CD4-positive, alpha-beta T cell (primary cell): ENCODE data around the gene DMAC2. TPM values are rescaled to one million over a fixed set of nuclear protein-coding genes. Genes with fewer than 3 reads are reported as not detected.

Experiments used
- ATAC-seq: fragments of 200-7000 bp; cut with Tn5 transposase; one replicate; pipeline ENCODE4 v1.10.0; 2022; ENCODE audit warnings: mild to moderate bottlenecking; ENCODE audit not compliant: poor library complexity
- CTCF ChIA-PET: fragments of 350-600 bp; sonication (Branson Sonifier 250); formaldehyde crosslinking; loops from one replicate; lab custom pipeline; 2021; ENCODE audit warnings: antibody characterized with exemption, inconsistent platforms; lab: Charles Lee
- POLR2A ChIA-PET: fragments of 350-600 bp; sonication (Branson Sonifier 250); formaldehyde crosslinking; loops from one replicate; lab custom pipeline; 2021; ENCODE audit warnings: antibody characterized with exemption, inconsistent platforms; lab: Charles Lee
- DNase-seq, 14 experiments: peaks; one replicate each; pipeline ENCODE4 v3.0.0-alpha.2; 2013 to 2020; ENCODE audit warnings: mixed read lengths in 2 of 14
- H3K27ac ChIP-seq, 2 donors: one replicate each; pipeline versions ENCODE4 v1.5.1 to v1.7.0; 2013; ENCODE audit warnings: low read length in 2 of 2, low read depth in 1 of 2, mild to moderate bottlenecking in 1 of 2
- H3K27me3 ChIP-seq, 2 experiments: 1 replicate in 1 of 2; 2 replicates in 1 of 2; pipeline versions ENCODE4 v1.6.1 to v1.7.0; 2013; ENCODE audit warnings: low read length in 2 of 2, control low read depth in 1 of 2, mild to moderate bottlenecking in 1 of 2, moderate library complexity in 1 of 2; ENCODE audit not compliant: insufficient read depth in 2 of 2, control insufficient read depth in 1 of 2
- H3K36me3 ChIP-seq: one replicate; pipeline ENCODE4 v1.6.1; 2013; ENCODE audit warnings: low read length, control low read depth; ENCODE audit not compliant: insufficient read depth
- H3K4me1 ChIP-seq: one replicate; pipeline ENCODE4 v1.6.1; 2013; ENCODE audit warnings: low read length, control low read depth; ENCODE audit not compliant: insufficient read depth
- H3K4me3 ChIP-seq: one replicate; pipeline ENCODE4 v1.5.1; 2013; ENCODE audit warnings: mild to moderate bottlenecking, low read length, moderate library complexity
- H3K9me3 ChIP-seq, 2 experiments: 1 replicate in 1 of 2; 2 replicates in 1 of 2; pipeline versions ENCODE4 v1.6.1 to v1.7.0; 2013; ENCODE audit warnings: low read length in 2 of 2, mild to moderate bottlenecking in 2 of 2, control low read depth in 1 of 2, moderate library complexity in 1 of 2; ENCODE audit not compliant: control insufficient read depth in 1 of 2, insufficient read depth in 1 of 2
- H3K27ac Mint-ChIP-seq: one replicate; pipeline ENCODE4 v1.8.0; 2020; ENCODE audit warnings: mixed read lengths
- H3K27me3 Mint-ChIP-seq: one replicate; pipeline ENCODE4 v1.8.0; 2021; ENCODE audit warnings: mixed read lengths
- H3K36me3 Mint-ChIP-seq: one replicate; pipeline ENCODE4 v1.8.0; 2021; ENCODE audit warnings: low read depth, mixed read lengths
- H3K4me1 Mint-ChIP-seq: one replicate; pipeline ENCODE4 v1.8.0; 2021; ENCODE audit warnings: low read depth, mixed read lengths
- H3K4me3 Mint-ChIP-seq: one replicate; pipeline ENCODE4 v1.8.0; 2020; ENCODE audit warnings: mild to moderate bottlenecking, mixed read lengths
- H3K9me3 Mint-ChIP-seq: one replicate; pipeline ENCODE4 v1.8.0; 2020; ENCODE audit warnings: mixed read lengths
- intact Hi-C, 2 experiments: fragments of 100-400 bp; cut with DNase I in 1 of 2; cut with micrococcal nuclease in 1 of 2; formaldehyde crosslinking; loops; one replicate each; pipeline versions ENCODE4 v1.15.1 to v1.9.0; 2023 to 2025; cut with DNase I, micrococcal nuclease
- total RNA-seq, 174 experiments: library from RNA in 2 of 174; stranded (reverse) in 2 of 174; gene quantifications; one replicate each; pipeline ENCODE4 v1.2.3 and lab custom pipeline; 2021 to 2026
- TF ChIP-seq, protein P1 (sequence below): fragments of 200-600 bp; IDR thresholded peaks from one replicate; pipeline ENCODE4 v1.8.0; 2022; ENCODE audit warnings: antibody characterized with exemption, mild to moderate bottlenecking

The DMAC2 gene
- total RNA-seq, 2 experiments from 2014 or later, result 21.6 to 25.7 TPM

DNA sequence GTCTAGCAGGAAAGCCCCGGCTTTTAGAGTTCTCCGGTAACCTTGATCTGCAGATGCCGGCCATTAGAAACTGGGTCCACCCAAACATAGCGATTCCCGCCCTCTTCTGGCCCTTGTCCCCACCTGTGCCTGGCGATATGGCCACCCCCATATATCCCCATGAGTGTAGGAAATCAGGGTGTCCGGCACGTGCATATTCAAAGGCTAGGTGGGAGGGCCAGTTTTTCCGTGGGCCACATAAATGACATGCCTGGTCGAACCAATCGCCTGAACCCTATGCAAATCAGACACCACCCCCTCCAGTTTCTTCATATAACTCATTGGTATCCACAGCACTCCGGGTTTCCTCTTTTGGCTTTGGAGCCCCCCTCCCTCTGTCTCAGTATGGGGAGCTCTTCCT, 40.6 kb upstream of the DMAC2 start:
- H3K27ac ChIP-seq, result no peak overlapping the region
- H3K4me3 ChIP-seq, result no peak overlapping the region
- intact Hi-C loops, result no loop called here
- DNase-seq (no peak), ATAC-seq (no peak)
- ChIA-PET POLR2A (no interaction called here), CTCF (no interaction called here)
- no peaks in the 10 kb centered on the region for H3K36me3 Mint-ChIP-seq
- peaks cover 10 to 30% of the 10 kb centered on the region in 2 experiments for H3K27me3 ChIP-seq
- H3K27me3 Mint-ChIP-seq, result peaks cover 73% of the 10 kb centered on the region
- TF ChIP-seq, protein P1, sequence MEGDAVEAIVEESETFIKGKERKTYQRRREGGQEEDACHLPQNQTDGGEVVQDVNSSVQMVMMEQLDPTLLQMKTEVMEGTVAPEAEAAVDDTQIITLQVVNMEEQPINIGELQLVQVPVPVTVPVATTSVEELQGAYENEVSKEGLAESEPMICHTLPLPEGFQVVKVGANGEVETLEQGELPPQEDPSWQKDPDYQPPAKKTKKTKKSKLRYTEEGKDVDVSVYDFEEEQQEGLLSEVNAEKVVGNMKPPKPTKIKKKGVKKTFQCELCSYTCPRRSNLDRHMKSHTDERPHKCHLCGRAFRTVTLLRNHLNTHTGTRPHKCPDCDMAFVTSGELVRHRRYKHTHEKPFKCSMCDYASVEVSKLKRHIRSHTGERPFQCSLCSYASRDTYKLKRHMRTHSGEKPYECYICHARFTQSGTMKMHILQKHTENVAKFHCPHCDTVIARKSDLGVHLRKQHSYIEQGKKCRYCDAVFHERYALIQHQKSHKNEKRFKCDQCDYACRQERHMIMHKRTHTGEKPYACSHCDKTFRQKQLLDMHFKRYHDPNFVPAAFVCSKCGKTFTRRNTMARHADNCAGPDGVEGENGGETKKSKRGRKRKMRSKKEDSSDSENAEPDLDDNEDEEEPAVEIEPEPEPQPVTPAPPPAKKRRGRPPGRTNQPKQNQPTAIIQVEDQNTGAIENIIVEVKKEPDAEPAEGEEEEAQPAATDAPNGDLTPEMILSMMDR, result no peak
- H3K4me3 Mint-ChIP-seq, result no peak overlapping the region
- H3K4me1 ChIP-seq, result no peaks in the 10 kb centered on the region
- peaks cover 0 to 4% of the 10 kb centered on the region in 2 experiments for H3K9me3 ChIP-seq
- H3K36me3 ChIP-seq, result no peaks in the 10 kb centered on the region
- no peaks in the 10 kb centered on the region for H3K9me3 Mint-ChIP-seq
- no peaks in the 10 kb centered on the region for H3K4me1 Mint-ChIP-seq
- H3K27ac Mint-ChIP-seq, result no peak overlapping the region

DNA sequence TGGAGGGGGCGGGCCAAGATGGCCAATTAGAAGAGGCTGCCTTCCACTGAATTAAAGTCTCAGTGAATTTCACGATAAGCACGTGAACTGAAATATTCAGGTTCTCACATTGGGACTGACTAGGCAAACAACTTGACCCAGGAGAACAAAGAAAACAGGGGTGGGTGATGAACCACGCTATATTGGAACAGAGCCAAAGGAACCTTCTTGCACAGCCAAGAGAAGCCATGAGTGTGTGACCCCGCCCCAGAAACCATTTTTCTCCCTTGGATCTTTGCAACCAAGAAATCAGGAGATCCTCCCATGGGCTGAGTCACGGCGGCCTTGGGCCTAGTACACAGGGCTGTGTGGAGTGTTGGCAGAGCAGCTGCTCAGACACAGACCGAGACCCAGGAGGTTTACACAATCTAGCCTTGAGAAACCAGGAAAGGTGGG, 40.1 kb upstream of the DMAC2 start:
- H3K27me3 Mint-ChIP-seq, result peaks cover 69% of the 10 kb centered on the region
- H3K4me1 Mint-ChIP-seq, result no peaks in the 10 kb centered on the region
- Histone ChIP-seq H3K36me3 (no peaks in the 10 kb centered on the region), H3K4me3 (no peak overlapping the region), H3K27ac (no peak overlapping the region), H3K9me3 (peaks cover 0 to 4% of the 10 kb centered on the region in 2 experiments), H3K4me1 (no peaks in the 10 kb centered on the region), H3K27me3 (peaks cover 10 to 25% of the 10 kb centered on the region in 2 experiments)
- intact Hi-C loops, result no loop called here
- H3K4me3 Mint-ChIP-seq, result no peak overlapping the region
- ChIA-PET POLR2A (no interaction called here), CTCF (no interaction called here)
- TF ChIP-seq, protein P1, result no peak
- H3K9me3 Mint-ChIP-seq, result no peaks in the 10 kb centered on the region
- DNase-seq (no peak), ATAC-seq (no peak)
- H3K36me3 Mint-ChIP-seq, result no peaks in the 10 kb centered on the region
- H3K27ac Mint-ChIP-seq, result no peak overlapping the region

DNA sequence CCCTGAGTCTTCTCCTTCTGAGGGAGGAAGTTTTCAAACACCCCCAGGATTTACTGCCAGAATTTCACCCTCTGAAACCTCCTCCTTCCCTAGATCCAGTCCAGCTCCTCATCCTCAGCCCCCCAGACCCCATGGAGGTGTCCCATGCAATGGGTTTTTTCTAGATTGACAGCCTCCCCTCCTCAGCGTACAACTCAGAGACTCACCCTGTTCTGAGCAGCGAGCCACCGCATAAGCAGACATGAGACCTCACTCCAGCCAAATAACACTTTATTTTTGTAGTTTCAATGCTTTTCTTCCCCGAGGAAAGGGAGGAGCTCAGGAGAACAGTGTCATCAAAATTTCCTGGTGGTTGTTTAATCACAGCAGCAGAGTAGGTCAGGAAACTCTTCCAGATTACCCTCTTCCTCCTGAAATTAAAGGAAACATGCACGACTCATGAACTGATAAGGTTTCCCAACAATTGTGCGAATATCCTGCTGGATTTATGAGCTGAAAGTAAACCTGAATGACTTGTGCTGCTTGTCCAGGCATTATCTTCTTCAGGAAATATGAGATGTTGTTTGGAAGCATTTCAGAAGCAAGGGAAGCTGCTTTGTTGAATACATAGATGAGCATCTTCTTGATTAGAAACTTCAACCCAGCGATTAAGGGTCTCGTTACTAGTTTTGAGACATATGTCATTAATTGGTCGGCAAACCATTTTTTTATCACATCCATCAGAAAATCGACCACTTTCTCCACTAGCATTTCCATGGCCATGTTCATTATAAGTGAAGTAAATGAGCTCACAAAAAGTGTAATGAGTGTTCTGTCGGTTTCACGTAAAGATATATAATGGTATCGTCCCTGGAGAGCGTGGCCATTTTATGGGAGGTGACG, 39.4 kb upstream of the DMAC2 start:
- peaks cover 0 to 4% of the 10 kb centered on the region in 2 experiments for H3K9me3 ChIP-seq
- POLR2A ChIA-PET, result no interaction called here
- H3K36me3 ChIP-seq, result no peaks in the 10 kb centered on the region
- intact Hi-C loops, result no loop called here
- no peak overlapping the region for H3K4me3 Mint-ChIP-seq
- no peaks in the 10 kb centered on the region for H3K9me3 Mint-ChIP-seq
- ATAC-seq (no peak), DNase-seq (no peak)
- H3K27ac ChIP-seq, result no peak overlapping the region
- no peaks in the 10 kb centered on the region for H3K4me1 Mint-ChIP-seq
- peaks cover 10 to 20% of the 10 kb centered on the region in 2 experiments for H3K27me3 ChIP-seq
- TF ChIP-seq, protein P1, result no peak
- no peak overlapping the region for H3K4me3 ChIP-seq
- peaks cover 67% of the 10 kb centered on the region for H3K27me3 Mint-ChIP-seq
- no peaks in the 10 kb centered on the region for H3K36me3 Mint-ChIP-seq
- CTCF ChIA-PET, result no interaction called here
- no peaks in the 10 kb centered on the region for H3K4me1 ChIP-seq
- no peak overlapping the region for H3K27ac Mint-ChIP-seq
